AG10803 (cell line): ENCODE results near the gene NDUFAB1.

Experiments
- DNase-seq: peaks from one replicate; pipeline ENCODE4 v3.0.0; 2010; ENCODE audit warnings: low read depth
- H3K4me3 ChIP-seq: 2 replicates; pipeline ENCODE4 v1.5.1; 2011; ENCODE audit warnings: mild to moderate bottlenecking, low read length, control low read depth
- CTCF ChIP-seq: conservative IDR thresholded peaks from 2 replicates; pipeline ENCODE4 v1.5.1; 2011; ENCODE audit warnings: mild to moderate bottlenecking, low read length, control low read depth, inconsistent platforms

The NDUFAB1 gene

DNA sequence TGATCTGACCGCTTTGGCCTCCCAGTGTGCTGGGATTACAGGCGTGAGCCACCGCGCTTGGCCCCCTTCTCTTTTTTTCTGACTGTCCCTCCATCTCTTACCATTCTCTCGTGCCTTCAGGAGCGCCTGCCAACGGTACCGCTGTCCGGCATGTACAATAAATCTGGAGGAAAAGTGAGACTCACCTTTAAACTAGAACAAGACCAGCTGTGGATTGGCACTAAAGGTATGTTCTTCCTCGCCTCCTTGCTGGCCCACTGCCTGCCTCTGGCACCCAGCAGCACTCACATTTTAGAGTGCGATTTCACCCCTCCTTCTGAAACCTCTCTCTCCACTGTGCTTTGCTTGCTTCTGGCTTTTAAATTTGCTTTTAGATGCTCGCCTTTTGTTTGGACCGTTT, 33.6 kb downstream of the NDUFAB1 start:
- no peak for TF ChIP-seq CTCF
- no peak overlapping the region for H3K4me3 ChIP-seq
- DNase-seq = no peak

- no peak overlapping the region for H3K4me3 ChIP-seq
- no peak for DNase-seq
- TF ChIP-seq CTCF = no peak
These were observed 34.5 kb downstream of the NDUFAB1 start for GRCh38 chr16:23561586-23561985.

GRCh38 chr16:23557779-23558702, 38.1 kb downstream of the NDUFAB1 start:
- TF ChIP-seq CTCF = no peak
- H3K4me3 ChIP-seq = peak overlapping the region; percentile 94
- DNase-seq = peak; percentile 45

- peak within 1 kb of the TSS; percentile 94 for H3K4me3 ChIP-seq
- peak; percentile 98 for DNase-seq
- peak; percentile 71 for TF ChIP-seq CTCF
These were observed 39.0 kb downstream of the NDUFAB1 start, which contains the start of the genes EARS2 and UBFD1 for GRCh38 chr16:23556881-23557778. TSS of gene EARS2 (minus strand) at chr16:23557350. CDS start at chr16:23557343, 7 bp downstream. TSS of gene UBFD1 (plus strand) at chr16:23557727. CDS start at chr16:23557743, 16 bp downstream.

DNA sequence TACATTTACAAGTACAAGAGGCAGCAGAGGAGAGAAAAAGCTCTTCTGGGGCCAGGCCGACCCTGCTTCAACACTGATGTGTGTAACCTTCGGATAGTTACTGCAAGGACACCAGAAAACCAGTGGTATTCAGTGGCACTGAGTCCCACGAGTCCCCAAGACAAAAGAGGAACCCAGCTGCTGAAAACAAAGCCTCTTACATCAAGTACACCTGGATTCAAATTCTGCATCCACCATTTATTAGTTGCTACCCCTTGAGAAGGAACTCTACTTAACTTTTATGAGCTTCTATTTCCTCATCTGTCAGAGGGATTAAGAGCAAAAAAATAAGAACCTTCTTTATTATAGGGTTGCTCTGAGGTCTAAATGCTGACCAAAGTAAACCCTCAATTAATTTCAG, 41.6 kb downstream of the NDUFAB1 start:
- no peak overlapping the region for H3K4me3 ChIP-seq
- DNase-seq = no peak
- TF ChIP-seq CTCF = no peak

- TF ChIP-seq CTCF = no peak
- H3K4me3 ChIP-seq = no peak overlapping the region
- DNase-seq = no peak
These were observed 44.0 kb downstream of the NDUFAB1 start for GRCh38 chr16:23552161-23552560.
